Coronary artery (tissue), 2 donors: ENCODE data around the gene SMIM38.

Source experiments
- DNase-seq: peaks from one replicate; pipeline ENCODE4 v3.0.0-alpha.2; 2017; ENCODE audit warnings: low spot score
- H3K27ac ChIP-seq, 2 donors: fragments of 200-600 bp; sonication (generic); one replicate each; pipeline ENCODE4 v1.5.1; 2016 to 2019
- H3K4me3 ChIP-seq: fragments of 200-600 bp; sonication (generic); 2 replicates; pipeline ENCODE4 v1.5.1; 2016; ENCODE audit warnings: mild to moderate bottlenecking, moderate library complexity
- CTCF ChIP-seq: fragments of 200-600 bp; sonication (generic); IDR thresholded peaks from one replicate; pipeline ENCODE4 v1.5.1; 2019; ENCODE audit warnings: antibody characterized with exemption

SMIM38 gene

GRCh38 chr11:69201764-69202370 lies 46.1 kb downstream of the SMIM38 start:
- no peak for TF ChIP-seq CTCF
- Histone ChIP-seq H3K27ac (no peak overlapping the region), H3K4me3 (no peak overlapping the region)
- peak; percentile 35 for DNase-seq

GRCh38 chr11:69202511-69203221 lies 46.9 kb downstream of the SMIM38 start:
- Histone ChIP-seq H3K27ac (no peak overlapping the region), H3K4me3 (no peak overlapping the region)
- no peak for TF ChIP-seq CTCF
- DNase-seq: peak; percentile 65

- no peak for DNase-seq
- no peak for TF ChIP-seq CTCF
- Histone ChIP-seq H3K27ac (no peak overlapping the region), H3K4me3 (no peak overlapping the region)
These were observed 47.6 kb downstream of the SMIM38 start for GRCh38 chr11:69203381-69203780.

GRCh38 chr11:69203901-69204245 lies 48.1 kb downstream of the SMIM38 start:
- H3K4me3 ChIP-seq: no peak overlapping the region
- DNase-seq: peak; percentile 62
- TF ChIP-seq CTCF: no peak
- H3K27ac ChIP-seq: no peak overlapping the region

GRCh38 chr11:69204246-69204940 lies 48.7 kb downstream of the SMIM38 start:
- no peak for TF ChIP-seq CTCF
- Histone ChIP-seq H3K4me3 (no peak overlapping the region), H3K27ac (no peak overlapping the region)
- no peak for DNase-seq

GRCh38 chr11:69204941-69205742 lies 49.4 kb downstream of the SMIM38 start:
- TF ChIP-seq CTCF: no peak
- no peak overlapping the region for H3K4me3 ChIP-seq
- peak; percentile 61 for DNase-seq

More at GRCh38 chr11:69204941-69205742, 49.4 kb downstream of the SMIM38 start:
- no peak overlapping the region for H3K27ac ChIP-seq
